Activated B cell treated with CpG ODN at 0.5 μM for 24 hours (primary cell): ENCODE results near the gene PTPN13. TPM values are rescaled to one million over a fixed set of nuclear protein-coding genes. Genes with fewer than 3 reads are reported as not detected.

Experiments
- ATAC-seq: fragments of 200-7000 bp; cut with Tn5 transposase; one replicate; pipeline ENCODE4 v1.10.0; 2021; ENCODE audit warnings: low read depth, mild to moderate bottlenecking, moderate library complexity
- CTCF ChIA-PET: fragments of 350-600 bp; sonication (Branson Sonifier 250); formaldehyde crosslinking; loops from one replicate; lab custom pipeline; 2021; ENCODE audit warnings: antibody characterized with exemption; lab: Charles Lee
- POLR2A ChIA-PET: fragments of 350-600 bp; sonication (Branson Sonifier 250); formaldehyde crosslinking; loops from one replicate; lab custom pipeline; 2021; ENCODE audit warnings: antibody characterized with exemption; lab: Charles Lee
- DNase-seq: peaks from one replicate; pipeline ENCODE4 v3.0.0; 2022
- H3K27ac Mint-ChIP-seq: one replicate; pipeline ENCODE4 v1.8.0; 2020; ENCODE audit warnings: mixed read lengths
- H3K27me3 Mint-ChIP-seq: one replicate; pipeline ENCODE4 v1.8.0; 2021; ENCODE audit warnings: mixed read lengths
- H3K36me3 Mint-ChIP-seq: one replicate; pipeline ENCODE4 v1.8.0; 2021; ENCODE audit warnings: low read depth, mixed read lengths
- H3K4me1 Mint-ChIP-seq: one replicate; pipeline ENCODE4 v1.8.0; 2021; ENCODE audit warnings: mixed read lengths
- H3K4me3 Mint-ChIP-seq: one replicate; pipeline ENCODE4 v1.8.0; 2020; ENCODE audit warnings: mild to moderate bottlenecking, mixed read lengths
- H3K9me3 Mint-ChIP-seq: one replicate; pipeline ENCODE4 v1.8.0; 2020; ENCODE audit warnings: mixed read lengths
- intact Hi-C: fragments of 100-400 bp; cut with micrococcal nuclease; formaldehyde crosslinking; loops from one replicate; pipeline ENCODE4 v1.15.1; 2024
- total RNA-seq: library from RNA; stranded (reverse); gene quantifications from 2 replicates; pipeline ENCODE4 v1.2.3, GENCODE V29; 2022
- TF ChIP-seq, protein P1 (sequence below): fragments of 200-600 bp; IDR thresholded peaks from one replicate; pipeline ENCODE4 v1.8.0; 2022; ENCODE audit warnings: antibody characterized with exemption, mild to moderate bottlenecking

Gene PTPN13
- total RNA-seq, 1 donor from 2014 or later = 0.07 TPM

DNA sequence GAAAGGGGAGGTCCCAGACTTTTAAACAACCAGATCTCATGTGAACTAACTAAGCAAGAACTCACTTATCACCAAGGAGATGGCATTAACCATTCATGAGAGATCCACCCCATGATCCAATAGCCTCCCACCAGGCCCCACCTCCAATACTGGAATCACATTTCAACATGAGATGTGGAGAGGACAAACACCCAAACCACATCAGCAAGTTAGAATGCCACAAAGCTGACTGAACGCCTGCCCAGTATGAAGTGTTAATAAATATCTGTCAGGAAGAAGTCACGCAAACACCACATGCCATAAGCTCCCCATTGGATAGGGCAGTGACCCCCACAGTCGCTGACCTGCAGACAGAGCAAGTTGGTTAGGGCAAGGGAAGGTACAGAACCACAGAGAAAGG lies 240.8 kb downstream of the PTPN13 start:
- H3K4me3 Mint-ChIP-seq = no peak overlapping the region
- CTCF ChIA-PET = no interaction called here

GRCh38 chr4:86835677-86836076 lies 241.6 kb downstream of the PTPN13 start:
- Mint-ChIP-seq H3K4me3 (no peak overlapping the region), H3K4me1 (no peaks in the 10 kb centered on the region), H3K27me3 (no peaks in the 10 kb centered on the region), H3K27ac (no peak overlapping the region), H3K9me3 (no peaks in the 10 kb centered on the region), H3K36me3 (no peaks in the 10 kb centered on the region)
- TF ChIP-seq, protein P1, sequence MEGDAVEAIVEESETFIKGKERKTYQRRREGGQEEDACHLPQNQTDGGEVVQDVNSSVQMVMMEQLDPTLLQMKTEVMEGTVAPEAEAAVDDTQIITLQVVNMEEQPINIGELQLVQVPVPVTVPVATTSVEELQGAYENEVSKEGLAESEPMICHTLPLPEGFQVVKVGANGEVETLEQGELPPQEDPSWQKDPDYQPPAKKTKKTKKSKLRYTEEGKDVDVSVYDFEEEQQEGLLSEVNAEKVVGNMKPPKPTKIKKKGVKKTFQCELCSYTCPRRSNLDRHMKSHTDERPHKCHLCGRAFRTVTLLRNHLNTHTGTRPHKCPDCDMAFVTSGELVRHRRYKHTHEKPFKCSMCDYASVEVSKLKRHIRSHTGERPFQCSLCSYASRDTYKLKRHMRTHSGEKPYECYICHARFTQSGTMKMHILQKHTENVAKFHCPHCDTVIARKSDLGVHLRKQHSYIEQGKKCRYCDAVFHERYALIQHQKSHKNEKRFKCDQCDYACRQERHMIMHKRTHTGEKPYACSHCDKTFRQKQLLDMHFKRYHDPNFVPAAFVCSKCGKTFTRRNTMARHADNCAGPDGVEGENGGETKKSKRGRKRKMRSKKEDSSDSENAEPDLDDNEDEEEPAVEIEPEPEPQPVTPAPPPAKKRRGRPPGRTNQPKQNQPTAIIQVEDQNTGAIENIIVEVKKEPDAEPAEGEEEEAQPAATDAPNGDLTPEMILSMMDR = no peak
- intact Hi-C loops = no loop called here
- DNase-seq (no peak), ATAC-seq (no peak)
- ChIA-PET POLR2A (no interaction called here), CTCF (no interaction called here)

More for the DNA sequence above, 240.8 kb downstream of the PTPN13 start:
- ATAC-seq = no peak
- TF ChIP-seq, protein P1 = no peak
- H3K36me3 Mint-ChIP-seq = no peaks in the 10 kb centered on the region
- POLR2A ChIA-PET = no interaction called here
- no peaks in the 10 kb centered on the region for H3K4me1 Mint-ChIP-seq
- DNase-seq = no peak
- H3K9me3 Mint-ChIP-seq = no peaks in the 10 kb centered on the region
- intact Hi-C loops = no loop called here
- no peaks in the 10 kb centered on the region for H3K27me3 Mint-ChIP-seq
- H3K27ac Mint-ChIP-seq = no peak overlapping the region

GRCh38 chr4:86837691-86838503 lies 243.8 kb downstream of the PTPN13 start:
- Mint-ChIP-seq H3K4me3 (no peak overlapping the region), H3K36me3 (no peaks in the 10 kb centered on the region), H3K27me3 (no peaks in the 10 kb centered on the region), H3K27ac (no peak overlapping the region), H3K9me3 (no peaks in the 10 kb centered on the region), H3K4me1 (no peaks in the 10 kb centered on the region)
- ChIA-PET CTCF (no interaction called here), POLR2A (no interaction called here)
- intact Hi-C loops = no loop called here
- DNase-seq = no peak
- no peak for ATAC-seq
- TF ChIP-seq, protein P1 = no peak

DNA sequence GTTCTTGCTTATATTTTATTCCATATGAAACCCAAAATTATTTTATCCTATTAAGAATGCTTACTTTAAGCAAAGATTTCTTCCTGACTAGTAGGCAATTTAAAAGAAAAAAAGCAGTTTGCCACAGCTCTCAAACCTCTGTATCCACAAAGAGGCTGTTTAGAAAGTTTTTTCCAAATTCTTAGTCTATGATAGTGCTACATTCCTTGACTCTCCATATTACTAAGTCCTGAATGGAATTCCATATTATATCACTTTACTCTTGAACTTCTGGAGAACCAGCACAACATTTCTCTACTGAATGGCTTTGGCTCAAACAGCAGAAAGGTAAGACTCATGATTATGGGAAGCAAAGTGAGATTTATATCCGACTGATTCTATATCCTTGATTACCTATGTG lies 246.7 kb downstream of the PTPN13 start:
- H3K27me3 Mint-ChIP-seq = no peaks in the 10 kb centered on the region
- no peaks in the 10 kb centered on the region for H3K9me3 Mint-ChIP-seq
- intact Hi-C loops = no loop called here
- POLR2A ChIA-PET = no interaction called here
- DNase-seq (no peak), ATAC-seq (no peak)
- H3K4me3 Mint-ChIP-seq = no peak overlapping the region
- no peak overlapping the region for H3K27ac Mint-ChIP-seq
- TF ChIP-seq, protein P1 = no peak
- CTCF ChIA-PET = no interaction called here
- no peaks in the 10 kb centered on the region for H3K4me1 Mint-ChIP-seq
- no peaks in the 10 kb centered on the region for H3K36me3 Mint-ChIP-seq

- CTCF ChIA-PET = no interaction called here
- Mint-ChIP-seq H3K4me3 (no peak overlapping the region), H3K9me3 (no peaks in the 10 kb centered on the region), H3K4me1 (no peaks in the 10 kb centered on the region), H3K27ac (no peak overlapping the region), H3K27me3 (no peaks in the 10 kb centered on the region), H3K36me3 (no peaks in the 10 kb centered on the region)
- DNase-seq = no peak
- intact Hi-C loops = no loop called here
- POLR2A ChIA-PET = no interaction called here
- ATAC-seq = no peak
- TF ChIP-seq, protein P1 = no peak
These were observed 247.2 kb downstream of the PTPN13 start for GRCh38 chr4:86841309-86841708.
